GM23338 (cell line): ENCODE data around the gene CDK5RAP2. TPM values are rescaled to one million over a fixed set of nuclear protein-coding genes. Genes with fewer than 3 reads are reported as not detected.

Experiments used
- ATAC-seq: fragments of 200-7000 bp; cut with Tn5 transposase; 3 replicates; pipeline ENCODE4 v1.9.1; 2020
- DNase-seq: peaks from one replicate; pipeline ENCODE4 v3.0.0-alpha.2; 2015; ENCODE audit warnings: low spot score
- H2AFZ ChIP-seq: fragments of 200-600 bp; sonication (generic); 2 replicates; pipeline ENCODE4 v1.8.0; 2016; ENCODE audit warnings: antibody characterized with exemption, mild to moderate bottlenecking, moderate library complexity
- H3F3A ChIP-seq: fragments of 200-600 bp; sonication (generic); replicated peaks from 2 replicates; pipeline ENCODE4 v1.8.0; 2017; ENCODE audit warnings: antibody characterized with exemption, mixed run types, low read depth
- H3K27ac ChIP-seq: fragments of 200-600 bp; sonication (generic); 2 replicates; pipeline ENCODE4 v1.6.1; 2016; ENCODE audit warnings: low read depth
- H3K27me3 ChIP-seq: fragments of 200-600 bp; sonication (generic); 2 replicates; pipeline ENCODE4 v1.8.0; 2016; ENCODE audit warnings: mild to moderate bottlenecking, mixed run types, moderate library complexity; ENCODE audit not compliant: insufficient read depth
- H3K36me3 ChIP-seq: fragments of 200-600 bp; sonication (generic); 2 replicates; pipeline ENCODE4 v1.8.0; 2016; ENCODE audit warnings: mild to moderate bottlenecking; ENCODE audit not compliant: insufficient read depth
- H3K4me1 ChIP-seq: fragments of 200-600 bp; sonication (generic); 2 replicates; pipeline ENCODE4 v1.8.0; 2016; ENCODE audit warnings: mild to moderate bottlenecking, moderate library complexity; ENCODE audit not compliant: insufficient read depth
- H3K4me2 ChIP-seq: fragments of 200-600 bp; sonication (generic); 2 replicates; pipeline ENCODE4 v1.7.1; 2017; ENCODE audit warnings: mixed run types
- H3K4me3 ChIP-seq: fragments of 200-600 bp; sonication (generic); 2 replicates; pipeline ENCODE4 v1.6.1; 2016; ENCODE audit warnings: mixed run types
- H3K79me2 ChIP-seq: fragments of 200-600 bp; sonication (generic); replicated peaks from 2 replicates; pipeline ENCODE4 v1.8.0; 2017; ENCODE audit warnings: mild to moderate bottlenecking; ENCODE audit not compliant: insufficient read depth
- H3K9me2 ChIP-seq: fragments of 200-600 bp; sonication (generic); 2 replicates; pipeline ENCODE4 v1.8.0; 2017; ENCODE audit not compliant: insufficient read depth
- H4K20me1 ChIP-seq: fragments of 200-600 bp; sonication (generic); replicated peaks from 2 replicates; pipeline ENCODE4 v1.8.0; 2017; ENCODE audit warnings: mild to moderate bottlenecking; ENCODE audit not compliant: insufficient read depth
- H3K27ac Mint-ChIP-seq: 2 replicates; pipeline ENCODE4 v1.8.0; 2020; ENCODE audit warnings: inconsistent platforms, mild to moderate bottlenecking, moderate library complexity, mixed read lengths
- H3K27me3 Mint-ChIP-seq: 3 replicates; pipeline ENCODE4 v1.8.0; 2022; ENCODE audit warnings: low read depth, mild to moderate bottlenecking, moderate library complexity, mixed read lengths, inconsistent platforms; ENCODE audit not compliant: insufficient read depth, poor library complexity
- H3K36me3 Mint-ChIP-seq: 3 replicates; pipeline ENCODE4 v1.8.0; 2021; ENCODE audit warnings: low read depth, mild to moderate bottlenecking, inconsistent platforms, moderate library complexity, mixed read lengths
- H3K4me1 Mint-ChIP-seq: 3 replicates; pipeline ENCODE4 v1.8.0; 2020; ENCODE audit warnings: mild to moderate bottlenecking, inconsistent platforms, mixed read lengths
- H3K4me3 Mint-ChIP-seq: 3 replicates; pipeline ENCODE4 v1.8.0; 2021; ENCODE audit warnings: moderate library complexity, mild to moderate bottlenecking, inconsistent platforms, mixed read lengths
- H3K9me3 Mint-ChIP-seq: 3 replicates; pipeline ENCODE4 v1.8.0; 2020; ENCODE audit warnings: moderate library complexity, mild to moderate bottlenecking, inconsistent platforms, mixed read lengths
- CTCF ChIP-seq, 2 experiments: fragments of 200-600 bp in 1 of 2; sonication (generic) in 1 of 2; conservative IDR thresholded peaks; 2 replicates each; pipeline versions ENCODE4 v1.5.1 to v1.6.1; 2016 to 2017; ENCODE audit warnings: antibody characterized with exemption in 2 of 2, low read depth in 2 of 2, mild to moderate bottlenecking in 2 of 2, moderate library complexity in 1 of 2
- EZH2 ChIP-seq: fragments of 200-600 bp; sonication (generic); IDR thresholded peaks from one replicate; pipeline ENCODE4 v1.8.0; 2017; ENCODE audit warnings: antibody characterized with exemption, mild to moderate bottlenecking, low read depth; ENCODE audit not compliant: unreplicated experiment
- EZH2phosphoT487 ChIP-seq: fragments of 200-600 bp; sonication (generic); IDR thresholded peaks from one replicate; pipeline ENCODE4 v1.8.1; 2018; ENCODE audit warnings: antibody characterized with exemption; ENCODE audit not compliant: unreplicated experiment
- POLR2AphosphoS5 ChIP-seq: IDR thresholded peaks from 2 replicates; pipeline ENCODE4 v1.6.1; 2016; ENCODE audit warnings: antibody characterized with exemption, low read depth
- REST ChIP-seq: IDR thresholded peaks from one replicate; pipeline ENCODE4 v1.6.1; 2018; ENCODE audit warnings: antibody characterized with exemption; ENCODE audit not compliant: unreplicated experiment
- STAT1 ChIP-seq: IDR thresholded peaks from one replicate; pipeline ENCODE4 v1.6.1; 2016; ENCODE audit warnings: antibody characterized with exemption; ENCODE audit not compliant: unreplicated experiment
- ZNF114 ChIP-seq: fragments of 250-450 bp; sonication (Bioruptor Pico); IDR thresholded peaks from 2 replicates; pipeline ENCODE4 v1.5.0; 2020; ENCODE audit warnings: mild to moderate bottlenecking, moderate library complexity
- ZNF331 ChIP-seq: fragments of 250-450 bp; sonication (Bioruptor Pico); IDR thresholded peaks from 2 replicates; pipeline ENCODE4 v1.5.0; 2020; ENCODE audit warnings: low read depth, mild to moderate bottlenecking, moderate library complexity
- ZNF462 ChIP-seq: fragments of 250-450 bp; sonication (Bioruptor Pico); IDR thresholded peaks from 2 replicates; pipeline ENCODE4 v1.5.0; 2020; ENCODE audit warnings: mild to moderate bottlenecking, moderate library complexity
- polyA plus RNA-seq: library from polyadenylated mRNA; unstranded; fragments of >200 nt; fragmentation: Nextera tagmentation; extraction: Ambion mirVana; gene quantifications from 2 replicates; pipeline ENCODE4 v1.2.1, GENCODE V29; 2016
- total RNA-seq: library from RNA; depleted of rRNA; stranded (reverse); fragments of >200 nt; shearing (Covaris generic); gene quantifications from 2 replicates; pipeline ENCODE4 v1.2.3, GENCODE V29; 2014

Gene CDK5RAP2
- total and polyA plus RNA-seq, 2 experiments from 2014 or later = 50.7 to 65.7 TPM

GRCh38 chr9:120358877-120359276 is 221.1 kb downstream of the CDK5RAP2 start:
- DNase-seq = peak; percentile 63
- H3K4me3 Mint-ChIP-seq = no peak overlapping the region

GRCh38 chr9:120353506-120353905 is 226.5 kb downstream of the CDK5RAP2 start:
- ATAC-seq = no peak
- Histone ChIP-seq H3F3A (no peaks in the 10 kb centered on the region), H3K36me3 (no peaks in the 10 kb centered on the region), H3K27ac (no peak overlapping the region), H4K20me1 (no peaks in the 10 kb centered on the region), H3K4me2 (no peak overlapping the region), H3K4me1 (0 out of 2 replicates have a peak, but pooled peaks cover 4% of the 10 kb centered on the region), H3K27me3 (no peaks in the 10 kb centered on the region), H3K4me3 (no peak overlapping the region), H3K9me2 (no peaks in the 10 kb centered on the region), H2AFZ (no peak overlapping the region), H3K79me2 (no peaks in the 10 kb centered on the region)
- H3K4me3 Mint-ChIP-seq = no peak overlapping the region
- peaks cover 6% of the 10 kb centered on the region for H3K27me3 Mint-ChIP-seq
- H3K36me3 Mint-ChIP-seq = peaks cover 18% of the 10 kb centered on the region; the same call in 2 of the 3 replicates
- DNase-seq = no peak
- no peak overlapping the region for H3K27ac Mint-ChIP-seq
- H3K4me1 Mint-ChIP-seq = peaks cover 10% of the 10 kb centered on the region
- H3K9me3 Mint-ChIP-seq = peaks cover 18% of the 10 kb centered on the region
- TF ChIP-seq EZH2 (no peak), ZNF462 (CRISPR knock-in tag) (no peak), STAT1 (no peak), EZH2phosphoT487 (no peak), REST (no peak)

More at GRCh38 chr9:120358877-120359276, 221.1 kb downstream of the CDK5RAP2 start:
- H3K4me2 ChIP-seq = no peak overlapping the region
- H3K4me1 ChIP-seq = no peaks in the 10 kb centered on the region
- no peaks in the 10 kb centered on the region for H3F3A ChIP-seq
- no peak overlapping the region for H3K27ac ChIP-seq
- Mint-ChIP-seq H3K27me3 (peaks cover 4% of the 10 kb centered on the region), H3K27ac (no peak overlapping the region), H3K4me1 (peaks cover 2% of the 10 kb centered on the region; the same call in 1 of the 3 replicates), H3K9me3 (peaks cover 11% of the 10 kb centered on the region), H3K36me3 (peaks cover 15% of the 10 kb centered on the region; the same call in 2 of the 3 replicates)
- no peak overlapping the region for H2AFZ ChIP-seq
- no peaks in the 10 kb centered on the region for H3K79me2 ChIP-seq
- no peak overlapping the region for H3K4me3 ChIP-seq
- H3K27me3 ChIP-seq = no peaks in the 10 kb centered on the region
- H3K36me3 ChIP-seq = no peaks in the 10 kb centered on the region
- H3K9me2 ChIP-seq = no peaks in the 10 kb centered on the region
- peak; percentile 94 for ATAC-seq
- TF ChIP-seq ZNF114 (CRISPR knock-in tag) (no peak), EZH2phosphoT487 (no peak), CTCF (conservative IDR thresholded peaks at IDR 0.05; ENCODE audit: low read depth in 2 of 2) (peak; percentile 23 to 30), POLR2AphosphoS5 (no peak), ZNF331 (CRISPR knock-in tag) (no peak)
- no peaks in the 10 kb centered on the region for H4K20me1 ChIP-seq
